Kidney (tissue), 14 donors: ENCODE results near the gene RELT. TPM values are rescaled to one million over a fixed set of nuclear protein-coding genes. Genes with fewer than 3 reads are reported as not detected.

ENCODE experiments used
- DNase-seq, 5 donors: peaks; one replicate each; pipeline ENCODE4 v3.0.0-alpha.2; 2013 to 2020
- FAIRE-seq: peaks from 2 replicates; lab custom pipeline; 2012; peaks lifted over from hg19 to GRCh38; lab: Jason Lieb, UNC
- H3K27ac ChIP-seq, 2 donors: one replicate each; pipeline ENCODE4 v1.7.0; 2013; ENCODE audit warnings: low read depth in 2 of 2, low read length in 2 of 2, inconsistent platforms in 1 of 2
- H3K27me3 ChIP-seq: one replicate; pipeline ENCODE4 v1.7.1; 2013; ENCODE audit warnings: low read length, inconsistent platforms; ENCODE audit not compliant: control insufficient read depth, insufficient read depth
- H3K36me3 ChIP-seq, 3 donors: one replicate each; pipeline versions ENCODE4 v1.7.0 to v1.7.1; 2013; ENCODE audit warnings: low read length in 3 of 3, control low read depth in 1 of 3, inconsistent platforms in 1 of 3; ENCODE audit not compliant: insufficient read depth in 3 of 3, control insufficient read depth in 2 of 3
- H3K4me1 ChIP-seq, 3 donors: one replicate each; pipeline versions ENCODE4 v1.7.0 to v1.7.1; 2013; ENCODE audit warnings: low read length in 3 of 3, inconsistent platforms in 1 of 3, low read depth in 1 of 3; ENCODE audit not compliant: control insufficient read depth in 2 of 3, insufficient read depth in 2 of 3
- H3K4me3 ChIP-seq, 3 donors: one replicate each; pipeline versions ENCODE4 v1.7.0 to v1.8.1; 2013; ENCODE audit warnings: low read length in 3 of 3, control low read depth in 1 of 3, inconsistent platforms in 1 of 3
- H3K9ac ChIP-seq, 3 donors: one replicate each; pipeline versions ENCODE4 v1.7.0 to v1.7.1; 2013; ENCODE audit warnings: low read length in 3 of 3, control low read depth in 1 of 3, inconsistent platforms in 1 of 3
- H3K9me3 ChIP-seq, 3 donors: one replicate each; pipeline versions ENCODE4 v1.7.0 to v1.7.1; 2013; ENCODE audit warnings: low read length in 3 of 3, control low read depth in 1 of 3, inconsistent platforms in 1 of 3; ENCODE audit not compliant: control insufficient read depth in 2 of 3, insufficient read depth in 1 of 3
- intact Hi-C: fragments of 100-400 bp; cut with DNase I; formaldehyde crosslinking; loops from one replicate; pipeline ENCODE4 v1.11.1; 2022
- polyA plus RNA-seq: library from polyadenylated mRNA; stranded (reverse); fragments of 350-450 nt; fragmentation: Illumina TruSeq; extraction: RNeasy Lipid Tissue Mini Kit (QIAGEN cat#74804); gene quantifications from one replicate; pipeline ENCODE4 v1.2.3, GENCODE V29; 2014; ENCODE audit warnings: low read depth, low replicate concordance; ENCODE audit not compliant: insufficient read depth
- total RNA-seq: library from RNA; stranded (reverse); fragmentation: NEBNext Ultra II Directional; extraction: Animal tissue kit (Norgen Biotek cat#: 25700); gene quantifications from one replicate; pipeline ENCODE4 v1.2.1, GENCODE V29; 2021
- TF ChIP-seq, protein P1 (sequence below): IDR thresholded peaks from 3 replicates; pipeline ENCODE4 v1.5.1; 2012; ENCODE audit warnings: mild to moderate bottlenecking, moderate library complexity, borderline replicate concordance; ENCODE audit not compliant: insufficient read depth; ENCODE audit errors: extremely low read depth
- donor health status: control.
- donor health status: control.
- donor health status: control.
- donor health status: control.
- donor health status: control.
- donor health status: DM: yes; HTN: yes; CAD: no.
- donor health status: Normal renal cell carcinoma (clear cell type).

The RELT gene
- total and polyA plus RNA-seq, 2 donors from 2014 or later, result 1.0 to 8.7 TPM

DNA sequence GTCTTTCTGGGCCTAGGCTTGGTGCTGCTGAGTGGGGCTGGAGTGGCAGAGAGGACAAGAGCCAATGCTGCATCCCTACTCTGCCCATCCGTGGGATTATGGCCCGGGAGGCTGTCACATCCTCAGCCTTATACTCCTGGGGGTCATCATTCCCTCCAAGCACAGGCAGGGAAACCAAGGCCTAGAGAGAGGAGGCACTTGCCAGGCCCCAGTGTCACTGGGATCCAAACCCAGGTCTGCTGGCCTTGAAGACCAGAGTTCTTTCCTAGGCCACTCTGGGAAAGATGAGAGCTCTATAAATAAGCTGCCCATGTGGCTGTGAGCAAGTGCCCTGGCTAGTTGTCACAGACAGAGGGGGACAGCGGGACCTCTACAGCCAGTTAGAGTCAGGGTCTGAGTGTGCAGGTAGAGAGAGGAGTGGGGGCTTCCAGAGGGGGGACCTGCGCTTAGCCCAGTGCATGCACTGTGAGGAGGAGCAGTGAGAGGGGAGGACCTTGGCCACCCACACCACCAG is 4.8 kb downstream of the RELT start:
- Histone ChIP-seq H3K9ac (no peak overlapping the region), H3K4me1 (peaks cover 0 to 19% (median 4%) of the 10 kb centered on the region in 3 donors), H3K4me3 (no peak overlapping the region), H3K27me3 (no peaks in the 10 kb centered on the region), H3K9me3 (no peaks in the 10 kb centered on the region), H3K36me3 (no peaks in the 10 kb centered on the region), H3K27ac (no peak overlapping the region)
- intact Hi-C loops, result no loop called here
- DNase-seq (no peak), FAIRE-seq (no peak)
- TF ChIP-seq, protein P1, sequence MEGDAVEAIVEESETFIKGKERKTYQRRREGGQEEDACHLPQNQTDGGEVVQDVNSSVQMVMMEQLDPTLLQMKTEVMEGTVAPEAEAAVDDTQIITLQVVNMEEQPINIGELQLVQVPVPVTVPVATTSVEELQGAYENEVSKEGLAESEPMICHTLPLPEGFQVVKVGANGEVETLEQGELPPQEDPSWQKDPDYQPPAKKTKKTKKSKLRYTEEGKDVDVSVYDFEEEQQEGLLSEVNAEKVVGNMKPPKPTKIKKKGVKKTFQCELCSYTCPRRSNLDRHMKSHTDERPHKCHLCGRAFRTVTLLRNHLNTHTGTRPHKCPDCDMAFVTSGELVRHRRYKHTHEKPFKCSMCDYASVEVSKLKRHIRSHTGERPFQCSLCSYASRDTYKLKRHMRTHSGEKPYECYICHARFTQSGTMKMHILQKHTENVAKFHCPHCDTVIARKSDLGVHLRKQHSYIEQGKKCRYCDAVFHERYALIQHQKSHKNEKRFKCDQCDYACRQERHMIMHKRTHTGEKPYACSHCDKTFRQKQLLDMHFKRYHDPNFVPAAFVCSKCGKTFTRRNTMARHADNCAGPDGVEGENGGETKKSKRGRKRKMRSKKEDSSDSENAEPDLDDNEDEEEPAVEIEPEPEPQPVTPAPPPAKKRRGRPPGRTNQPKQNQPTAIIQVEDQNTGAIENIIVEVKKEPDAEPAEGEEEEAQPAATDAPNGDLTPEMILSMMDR, result no peak

DNA sequence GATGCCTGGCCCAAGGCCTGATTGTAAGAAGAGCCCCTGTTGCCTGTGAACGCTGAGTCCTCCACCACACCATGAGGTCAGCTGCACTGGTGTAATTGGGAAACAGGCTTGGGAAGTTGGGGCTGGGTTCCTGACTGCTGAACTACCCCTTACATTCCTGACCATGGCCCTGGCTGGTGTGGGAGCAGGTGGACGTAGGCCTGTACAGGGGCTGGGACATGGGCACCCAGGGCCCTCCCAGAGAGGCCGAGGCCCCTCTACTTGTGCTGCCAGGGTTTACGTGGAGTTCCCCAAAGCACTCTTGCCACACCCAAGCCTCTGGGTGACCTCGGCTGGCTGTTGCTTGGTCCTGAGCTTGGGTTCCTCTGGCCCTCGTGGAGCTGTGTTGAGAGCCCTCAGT is 5.4 kb downstream of the RELT start:
- Histone ChIP-seq H3K4me3 (no peak overlapping the region), H3K36me3 (no peaks in the 10 kb centered on the region), H3K27me3 (no peaks in the 10 kb centered on the region), H3K4me1 (peaks cover 0 to 18% (median 4%) of the 10 kb centered on the region in 3 donors), H3K9ac (no peak overlapping the region), H3K27ac (no peak overlapping the region), H3K9me3 (no peaks in the 10 kb centered on the region)
- TF ChIP-seq, protein P1, result no peak
- intact Hi-C loops, result no loop called here
- FAIRE-seq (no peak), DNase-seq (no peak)

DNA sequence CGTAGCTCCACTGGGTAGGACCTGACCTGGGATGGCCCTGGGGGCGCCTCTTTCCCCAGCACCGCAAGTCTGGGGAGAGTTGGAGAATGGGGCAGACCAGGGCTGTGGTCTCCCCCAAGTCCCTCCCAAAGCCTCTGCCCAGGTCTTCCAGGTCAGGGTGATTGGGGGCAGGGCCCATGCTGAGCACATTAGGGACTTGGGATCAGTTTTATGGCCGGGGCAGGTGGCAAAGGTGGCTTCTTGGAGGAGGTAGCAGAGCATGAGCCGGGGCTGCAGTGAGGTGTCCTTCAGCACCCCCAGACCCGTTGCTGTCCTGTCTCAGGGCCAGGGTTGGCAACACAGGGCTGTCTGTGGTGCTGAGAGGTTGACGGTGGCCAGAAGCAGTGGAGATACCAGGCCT is 6.0 kb downstream of the RELT start:
- Histone ChIP-seq H3K4me3 (no peak overlapping the region), H3K27me3 (no peaks in the 10 kb centered on the region), H3K27ac (no peak overlapping the region), H3K36me3 (no peaks in the 10 kb centered on the region), H3K4me1 (peaks cover 0 to 14% (median 4%) of the 10 kb centered on the region in 3 donors), H3K9me3 (no peaks in the 10 kb centered on the region), H3K9ac (no peak overlapping the region)
- intact Hi-C loops, result no loop called here
- TF ChIP-seq, protein P1, result no peak
- no peak for DNase-seq
- FAIRE-seq, result no peak

DNA sequence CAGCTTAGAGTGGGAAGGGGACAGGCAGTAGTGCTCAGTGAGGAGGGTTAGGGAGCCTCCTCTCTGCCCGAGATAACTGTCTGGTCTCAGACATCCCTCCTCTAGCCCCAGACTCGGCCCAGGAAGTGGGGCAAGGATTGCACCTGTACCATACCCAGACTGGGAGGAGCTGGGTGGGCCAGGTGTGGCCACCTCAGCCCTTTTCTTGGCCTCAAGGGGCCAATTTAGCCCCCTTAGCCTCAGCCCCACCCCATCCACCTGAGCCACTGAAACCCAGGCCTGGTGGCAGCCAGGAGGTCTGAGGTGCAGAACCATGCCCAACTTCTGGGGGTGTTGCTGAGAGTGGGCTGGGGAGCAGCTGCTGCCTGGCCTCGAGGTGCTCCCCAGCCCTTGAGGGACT is 6.5 kb downstream of the RELT start:
- intact Hi-C loops, result no loop called here
- no peaks in the 10 kb centered on the region for H3K9me3 ChIP-seq
- H3K4me3 ChIP-seq, result no peak overlapping the region
- TF ChIP-seq, protein P1, result no peak
- H3K27ac ChIP-seq, result peak overlapping the region; percentile 4 to 30
- H3K27me3 ChIP-seq, result no peaks in the 10 kb centered on the region
- peaks cover 0 to 12% (median 4%) of the 10 kb centered on the region in 3 donors for H3K4me1 ChIP-seq
- H3K36me3 ChIP-seq, result no peaks in the 10 kb centered on the region
- FAIRE-seq, result no peak
- DNase-seq, result no peak
- H3K9ac ChIP-seq, result peak overlapping the region in 1 of 3 donors; percentile 19
